A673 (cell line): Measurements from ENCODE around the gene UBE2R2. TPM values are rescaled to one million over a fixed set of nuclear protein-coding genes. Genes with fewer than 3 reads are reported as not detected.
"Not testable (repeated sequence)": the region's sequence is repeated elsewhere in the genome, so short reads cannot be mapped to it uniquely, and the experiment has no call there.

Experiments used
- BruUV-seq: library from RNA; stranded (reverse); fragments of 400-500 nt; replicated peaks from 2 replicates; lab custom pipeline; 2021; lab: Mats Ljungman, UMichigan
- CTCF ChIA-PET: fragments of 300-600 bp; sonication (Branson Sonifier 250); formaldehyde crosslinking; loops from one replicate; lab custom pipeline; 2022; ENCODE audit warnings: antibody characterized with exemption; lab: Charles Lee
- POLR2A ChIA-PET: fragments of 300-600 bp; sonication (Branson Sonifier 250); formaldehyde crosslinking; loops from one replicate; lab custom pipeline; 2022; ENCODE audit warnings: antibody characterized with exemption; ENCODE audit not compliant: low non-redundant PET; lab: Charles Lee
- DNase-seq: peaks from one replicate; pipeline ENCODE4 v3.0.0-alpha.2; 2015; ENCODE audit warnings: low spot score
- H3K27ac ChIP-seq: fragments of 200-600 bp; sonication (generic); 2 replicates; pipeline ENCODE4 v1.5.1; 2016; ENCODE audit warnings: mixed run types, low read depth, mild to moderate bottlenecking, mixed read lengths, antibody characterized with exemption, low read length; ENCODE audit not compliant: poor library complexity, severe bottlenecking
- H3K27me3 ChIP-seq: fragments of 200-600 bp; sonication (generic); replicated peaks from 2 replicates; pipeline ENCODE4 v1.6.1; 2017; ENCODE audit warnings: mixed run types, low read depth, mild to moderate bottlenecking, mixed read lengths, antibody characterized with exemption, low read length; ENCODE audit not compliant: insufficient read depth, poor library complexity
- H3K36me3 ChIP-seq: fragments of 200-600 bp; sonication (generic); 2 replicates; pipeline ENCODE4 v1.6.1; 2016; ENCODE audit warnings: mixed run types, mild to moderate bottlenecking, mixed read lengths, antibody characterized with exemption, low read length; ENCODE audit not compliant: insufficient read depth, poor library complexity, severe bottlenecking
- H3K4me1 ChIP-seq: fragments of 200-600 bp; sonication (generic); 2 replicates; pipeline ENCODE4 v1.6.1; 2017; ENCODE audit warnings: mixed run types, mild to moderate bottlenecking, mixed read lengths, antibody characterized with exemption, low read length; ENCODE audit not compliant: insufficient read depth, poor library complexity, severe bottlenecking
- H3K4me3 ChIP-seq: fragments of 200-600 bp; sonication (generic); 2 replicates; pipeline ENCODE4 v1.5.1; 2016; ENCODE audit warnings: low read depth, mixed run types, mild to moderate bottlenecking, mixed read lengths, low read length; ENCODE audit not compliant: poor library complexity, severe bottlenecking
- H3K9me3 ChIP-seq: fragments of 200-600 bp; sonication (generic); 2 replicates; pipeline ENCODE4 v1.6.1; 2016; ENCODE audit warnings: mixed run types, low read depth, mild to moderate bottlenecking, mixed read lengths, antibody characterized with exemption, low read length; ENCODE audit not compliant: poor library complexity, severe bottlenecking
- CTCF ChIP-seq: fragments of 300-800, 200-600 bp; sonication (generic); conservative IDR thresholded peaks from 2 replicates; pipeline ENCODE4 v1.5.1; 2017; ENCODE audit warnings: low read depth, mild to moderate bottlenecking, antibody characterized with exemption, low read length, moderate library complexity, mixed read lengths
- EZH2 ChIP-seq: fragments of 200-600 bp; sonication (generic); IDR thresholded peaks from 2 replicates; pipeline ENCODE4 v1.6.1; 2017; ENCODE audit warnings: borderline replicate concordance, low read depth, mild to moderate bottlenecking, mixed read lengths, antibody characterized with exemption, low read length; ENCODE audit not compliant: poor library complexity, severe bottlenecking
- intact Hi-C: fragments of 100-400 bp; cut with micrococcal nuclease; formaldehyde crosslinking; loops from one replicate; pipeline ENCODE4 v1.10.0; 2022; ENCODE audit not compliant: unreplicated experiment
- total RNA-seq: library from RNA; stranded (reverse); gene quantifications from 2 replicates; pipeline ENCODE4 v1.2.3, GENCODE V29; 2021

Gene UBE2R2
- total RNA-seq, 1 experiment from 2014 or later: 49.2 TPM

- TF ChIP-seq EZH2 (no peak), CTCF (no peak)
- ChIA-PET CTCF (no interaction called here), POLR2A (no interaction called here)
- H3K36me3 ChIP-seq: no peaks in the 10 kb centered on the region
- H3K27me3 ChIP-seq: no peaks in the 10 kb centered on the region
- intact Hi-C loops: no loop called here
- H3K27ac ChIP-seq: no peak overlapping the region
- no peaks in the 10 kb centered on the region for H3K4me1 ChIP-seq
- BruUV-seq: no TSS peak
- no peaks in the 10 kb centered on the region for H3K9me3 ChIP-seq
- no peak overlapping the region for H3K4me3 ChIP-seq
- DNase-seq: no peak
These were observed 22.4 kb upstream of the UBE2R2 start for GRCh38 chr9:33794560-33794959.

- intact Hi-C loops: no loop called here
These were observed 21.7 kb upstream of the UBE2R2 start, which contains the start of gene PRSS3 for GRCh38 chr9:33795281-33795680. Gene PRSS3 (plus strand): TSS chr9:33795561. CDS start chr9:33795574, 13 bp downstream.

GRCh38 chr9:33795819-33796218, 21.1 kb upstream of the UBE2R2 start:
- intact Hi-C loops: no loop called here
- H3K27ac ChIP-seq: no peak overlapping the region
- TF ChIP-seq CTCF (no peak), EZH2 (no peak)
- H3K4me1 ChIP-seq: no peaks in the 10 kb centered on the region
- DNase-seq: no peak
- no peaks in the 10 kb centered on the region for H3K9me3 ChIP-seq
- no peak overlapping the region for H3K4me3 ChIP-seq
- no peaks in the 10 kb centered on the region for H3K27me3 ChIP-seq
- no TSS peak for BruUV-seq
- H3K36me3 ChIP-seq: no peaks in the 10 kb centered on the region
- CTCF ChIA-PET: no interaction called here
- POLR2A ChIA-PET: no interaction called here

More at GRCh38 chr9:33795281-33795680, 21.7 kb upstream of the UBE2R2 start, which contains the start of gene PRSS3:
- no peak within 1 kb of the TSS for H3K27ac ChIP-seq
- H3K36me3 ChIP-seq: no peaks in the 10 kb centered on the region
- no peak within 1 kb of the TSS for H3K4me3 ChIP-seq
- TF ChIP-seq CTCF (no peak), EZH2 (no peak)
- BruUV-seq: no TSS peak
- ChIA-PET CTCF (no interaction called here), POLR2A (no interaction called here)
- no peaks in the 10 kb centered on the region for H3K4me1 ChIP-seq
- no peaks in the 10 kb centered on the region for H3K9me3 ChIP-seq
- DNase-seq: no peak
- no peaks in the 10 kb centered on the region for H3K27me3 ChIP-seq

DNA sequence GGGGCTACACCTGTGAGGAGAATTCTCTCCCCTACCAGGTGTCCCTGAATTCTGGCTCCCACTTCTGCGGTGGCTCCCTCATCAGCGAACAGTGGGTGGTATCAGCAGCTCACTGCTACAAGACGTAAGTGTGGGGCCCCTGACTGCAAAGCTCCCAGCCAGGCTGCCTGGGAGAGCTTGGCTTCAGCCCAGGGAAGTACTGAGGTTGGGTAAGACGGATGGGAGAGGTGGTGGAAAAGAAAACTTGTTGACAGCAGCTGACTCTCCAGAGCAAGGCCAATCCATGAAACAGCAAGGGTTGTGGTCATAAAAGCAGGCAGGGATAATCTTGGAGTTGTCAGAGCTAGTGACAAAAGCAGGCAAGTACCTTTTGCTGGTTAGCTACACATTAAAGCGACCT, 20.3 kb upstream of the UBE2R2 start:
- H3K27ac ChIP-seq, H3K36me3 ChIP-seq, H3K4me1 ChIP-seq, intact Hi-C loops, H3K4me3 ChIP-seq, BruUV-seq, DNase-seq, H3K27me3 ChIP-seq, H3K9me3 ChIP-seq: not testable (repeated sequence)
- ChIA-PET CTCF (interaction anchor here (0.6 kb wide), 1 partner anchor 183 kb away, joined by 4 read pairs; no protein-coding TSS in a partner anchor), POLR2A (interaction anchor here (0.5 kb wide), 1 partner anchor 9 kb away, joined by 5 read pairs; no protein-coding TSS in a partner anchor)
